ENCODE measurements around the gene KRT10. TPM values are rescaled to one million over a fixed set of nuclear protein-coding genes. Genes with fewer than 3 reads are reported as not detected.

KRT10 gene
- 89.0 to 122 TPM (median 115 TPM) in 5 replicates for total RNA-seq (2022; extraction: Qiagen RNA extraction; ENCODE audit: low read depth)

DNA sequence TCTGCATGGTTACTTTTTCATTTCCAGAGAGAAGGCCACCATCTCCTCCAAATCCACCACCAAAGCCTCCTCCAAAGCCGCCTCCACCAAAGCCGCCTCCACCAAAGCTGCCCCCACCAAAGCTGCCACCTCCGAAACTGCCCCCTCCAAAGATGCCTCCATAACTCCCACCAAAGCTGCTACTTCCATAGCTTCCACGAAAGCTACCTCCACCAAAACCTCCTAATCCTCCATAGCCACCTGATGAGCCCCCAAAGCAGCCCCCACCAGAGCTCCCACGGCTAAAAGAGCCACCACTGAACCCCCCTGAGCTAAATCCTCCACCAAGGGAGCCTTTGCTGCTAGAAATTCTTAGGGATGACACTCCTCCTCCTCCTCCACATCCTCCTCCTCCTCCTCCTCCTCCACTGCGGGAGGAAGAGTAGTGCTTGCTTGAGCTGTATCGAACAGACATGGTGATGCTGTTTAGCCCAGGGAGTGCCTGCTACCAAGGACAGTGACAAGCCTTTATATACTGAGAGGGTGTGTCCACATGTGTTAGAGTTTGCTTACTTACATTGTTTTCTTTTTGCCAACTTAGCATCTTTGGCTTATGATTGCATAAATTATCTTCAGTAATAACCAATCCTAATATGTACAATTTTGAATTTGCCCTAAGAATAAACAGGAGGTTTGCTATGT lies at the start of gene KRT10:
TSS of gene KRT10 (minus strand) at position 483 of the 681 bp plus-strand sequence. CDS start at position 454, 29 bp downstream.

GRCh38 chr17:40866838-40867237 lies 44.4 kb upstream of the KRT10 start, which contains the start of gene KRT12:
Gene KRT12 (minus strand): TSS chr17:40867223. CDS start chr17:40867186, 37 bp downstream.

GRCh38 chr17:40799859-40800258 lies 22.6 kb downstream of the KRT10 start, which contains the start of gene KRT28:
Gene KRT28 (minus strand): TSS chr17:40799959. CDS start chr17:40799893, 66 bp downstream.

GRCh38 chr17:40782450-40782849 lies 40.0 kb downstream of the KRT10 start, which contains the start of gene KRT27:
Gene KRT27 (minus strand): TSS chr17:40782550. CDS start chr17:40782493, 57 bp downstream.

DNA sequence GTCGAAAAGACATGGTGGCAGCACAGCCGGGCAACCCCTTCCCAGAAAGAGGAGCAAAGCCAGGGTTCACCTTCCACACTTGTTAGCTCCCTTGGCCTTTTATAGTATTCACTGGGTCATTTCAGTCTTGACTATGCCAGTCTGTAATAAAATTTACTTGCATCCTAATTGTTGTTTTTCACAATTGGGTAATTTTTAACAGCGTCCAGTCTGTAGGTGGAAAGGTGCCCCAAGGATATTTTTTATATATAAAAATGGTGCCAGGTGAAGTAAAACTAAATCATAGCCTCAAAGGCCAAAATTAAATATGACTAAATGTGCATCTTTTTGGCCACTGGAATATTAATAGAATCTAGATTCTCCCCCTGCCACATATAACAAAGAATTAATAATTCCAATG lies 50.3 kb downstream of the KRT10 start, which contains the start of gene KRT26:
TSS of gene KRT26 (minus strand) at position 101 of the 400 bp plus-strand sequence. CDS start at position 13, 88 bp downstream.

Other genes starting within 250 kb of the KRT10 start
- gene SMARCE1, start 174.8 kb downstream of the KRT10 start, total RNA-seq (2022; extraction: Qiagen RNA extraction; ENCODE audit: low read depth), result 107 to 119 TPM (median 111 TPM) in 5 replicates
- gene KRT222, start 157.4 kb downstream of the KRT10 start, total RNA-seq (2022; extraction: Qiagen RNA extraction; ENCODE audit: low read depth), result 0.30 to 0.59 TPM (median 0.38 TPM) in 4 of 5 replicates, not detected in the other
- gene KRT24, start 118.9 kb downstream of the KRT10 start, total RNA-seq (2022; extraction: Qiagen RNA extraction; ENCODE audit: low read depth), result not detected in 5 replicates
- gene KRT25, start 67.3 kb downstream of the KRT10 start, total RNA-seq (2022; extraction: Qiagen RNA extraction; ENCODE audit: low read depth), result not detected in 5 replicates
- gene KRT26, start 50.4 kb downstream of the KRT10 start, total RNA-seq (2022; extraction: Qiagen RNA extraction; ENCODE audit: low read depth), result not detected in 5 replicates
- not detected in 5 replicates for gene KRT27, start 40.1 kb downstream of the KRT10 start, total RNA-seq (2022; extraction: Qiagen RNA extraction; ENCODE audit: low read depth)
- not detected in 5 replicates for gene KRT28, start 22.7 kb downstream of the KRT10 start, total RNA-seq (2022; extraction: Qiagen RNA extraction; ENCODE audit: low read depth)
- gene KRT12, start 44.6 kb upstream of the KRT10 start, total RNA-seq (2022; extraction: Qiagen RNA extraction; ENCODE audit: low read depth), result not detected in 5 replicates
- gene KRT20, start 62.6 kb upstream of the KRT10 start, total RNA-seq (2022; extraction: Qiagen RNA extraction; ENCODE audit: low read depth), result 0.17 to 0.43 TPM (median 0.28 TPM) in 5 replicates
- gene KRT23, start 115.0 kb upstream of the KRT10 start, total RNA-seq (2022; extraction: Qiagen RNA extraction; ENCODE audit: low read depth), result 0.06 to 0.30 TPM (median 0.08 TPM) in 3 of 5 replicates, not detected in the others
- gene KRT39, start 144.3 kb upstream of the KRT10 start, total RNA-seq (2022; extraction: Qiagen RNA extraction; ENCODE audit: low read depth), result not detected in 5 replicates
- gene KRT40, start 161.7 kb upstream of the KRT10 start, total RNA-seq (2022; extraction: Qiagen RNA extraction; ENCODE audit: low read depth), result not detected in 5 replicates
- not detected in 5 replicates for gene KRTAP3-3, start 171.6 kb upstream of the KRT10 start, total RNA-seq (2022; extraction: Qiagen RNA extraction; ENCODE audit: low read depth)
- 0.36 to 0.50 TPM (median 0.42 TPM) in 3 of 5 replicates, not detected in the others for gene KRTAP3-2, start 177.3 kb upstream of the KRT10 start, total RNA-seq (2022; extraction: Qiagen RNA extraction; ENCODE audit: low read depth)
- not detected in 5 replicates for gene KRTAP3-1, start 186.5 kb upstream of the KRT10 start, total RNA-seq (2022; extraction: Qiagen RNA extraction; ENCODE audit: low read depth)
- gene KRTAP1-5, start 204.6 kb upstream of the KRT10 start, total RNA-seq (2022; extraction: Qiagen RNA extraction; ENCODE audit: low read depth), result not detected in 5 replicates
- gene KRTAP1-4, start 207.6 kb upstream of the KRT10 start, total RNA-seq (2022; extraction: Qiagen RNA extraction; ENCODE audit: low read depth), result not detected in 5 replicates
- not detected in 5 replicates for gene KRTAP1-3, start 212.3 kb upstream of the KRT10 start, total RNA-seq (2022; extraction: Qiagen RNA extraction; ENCODE audit: low read depth)
- gene KRTAP1-1, start 218.8 kb upstream of the KRT10 start, total RNA-seq (2022; extraction: Qiagen RNA extraction; ENCODE audit: low read depth), result not detected in 5 replicates
- not detected in 5 replicates for gene KRTAP2-1, start 224.7 kb upstream of the KRT10 start, total RNA-seq (2022; extraction: Qiagen RNA extraction; ENCODE audit: low read depth)
- not detected in 5 replicates for gene KRTAP2-2, start 232.6 kb upstream of the KRT10 start, total RNA-seq (2022; extraction: Qiagen RNA extraction; ENCODE audit: low read depth)
- gene KRTAP2-3, start 237.5 kb upstream of the KRT10 start, total RNA-seq (2022; extraction: Qiagen RNA extraction; ENCODE audit: low read depth), result not detected in 5 replicates
- gene KRTAP2-4, start 243.3 kb upstream of the KRT10 start, total RNA-seq (2022; extraction: Qiagen RNA extraction; ENCODE audit: low read depth), result not detected in 5 replicates